Measurements from ENCODE around the gene CNOT4.

DNA sequence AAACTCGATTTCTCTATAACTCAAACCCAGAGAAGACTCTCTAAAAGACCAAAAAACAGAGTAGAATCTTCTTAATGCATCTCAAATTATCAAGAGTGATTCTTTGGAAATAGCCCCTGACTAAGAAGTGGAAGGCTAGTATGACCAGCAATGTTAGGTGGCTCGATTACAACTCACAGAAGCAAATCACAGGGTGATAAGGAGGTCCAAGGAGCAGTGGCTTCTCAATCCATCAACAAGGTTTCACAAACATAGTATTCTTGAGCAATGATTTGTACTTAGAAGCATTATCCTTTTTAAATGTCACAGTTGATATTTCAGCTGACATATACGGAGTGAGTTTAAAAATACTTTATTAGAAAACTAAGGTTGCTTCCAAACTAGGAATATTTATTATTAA, 127.7 kb downstream of the CNOT4 start:
- TF ChIP-seq, protein P1, sequence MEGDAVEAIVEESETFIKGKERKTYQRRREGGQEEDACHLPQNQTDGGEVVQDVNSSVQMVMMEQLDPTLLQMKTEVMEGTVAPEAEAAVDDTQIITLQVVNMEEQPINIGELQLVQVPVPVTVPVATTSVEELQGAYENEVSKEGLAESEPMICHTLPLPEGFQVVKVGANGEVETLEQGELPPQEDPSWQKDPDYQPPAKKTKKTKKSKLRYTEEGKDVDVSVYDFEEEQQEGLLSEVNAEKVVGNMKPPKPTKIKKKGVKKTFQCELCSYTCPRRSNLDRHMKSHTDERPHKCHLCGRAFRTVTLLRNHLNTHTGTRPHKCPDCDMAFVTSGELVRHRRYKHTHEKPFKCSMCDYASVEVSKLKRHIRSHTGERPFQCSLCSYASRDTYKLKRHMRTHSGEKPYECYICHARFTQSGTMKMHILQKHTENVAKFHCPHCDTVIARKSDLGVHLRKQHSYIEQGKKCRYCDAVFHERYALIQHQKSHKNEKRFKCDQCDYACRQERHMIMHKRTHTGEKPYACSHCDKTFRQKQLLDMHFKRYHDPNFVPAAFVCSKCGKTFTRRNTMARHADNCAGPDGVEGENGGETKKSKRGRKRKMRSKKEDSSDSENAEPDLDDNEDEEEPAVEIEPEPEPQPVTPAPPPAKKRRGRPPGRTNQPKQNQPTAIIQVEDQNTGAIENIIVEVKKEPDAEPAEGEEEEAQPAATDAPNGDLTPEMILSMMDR (IDR thresholded peaks at IDR 0.05), result no peak
- TF ChIP-seq POLR2A (IDR thresholded peaks at IDR 0.05) (no peak), POLR2AphosphoS5 (IDR thresholded peaks at IDR 0.05) (no peak)
